Stimulated activated CD4-positive, alpha-beta T cell treated with anti-CD3 and anti-CD28 coated beads, Interleukin-1b, Interleukin-23, amount 100 ng/mL, for 4 hours (primary cell): ENCODE data around the gene GPR157.

Source experiments
- DNase-seq, 2 donors: peaks; one replicate each; pipeline ENCODE4 v3.0.0-alpha.2; 2020; ENCODE audit warnings: low read depth in 2 of 2

Gene GPR157

DNA sequence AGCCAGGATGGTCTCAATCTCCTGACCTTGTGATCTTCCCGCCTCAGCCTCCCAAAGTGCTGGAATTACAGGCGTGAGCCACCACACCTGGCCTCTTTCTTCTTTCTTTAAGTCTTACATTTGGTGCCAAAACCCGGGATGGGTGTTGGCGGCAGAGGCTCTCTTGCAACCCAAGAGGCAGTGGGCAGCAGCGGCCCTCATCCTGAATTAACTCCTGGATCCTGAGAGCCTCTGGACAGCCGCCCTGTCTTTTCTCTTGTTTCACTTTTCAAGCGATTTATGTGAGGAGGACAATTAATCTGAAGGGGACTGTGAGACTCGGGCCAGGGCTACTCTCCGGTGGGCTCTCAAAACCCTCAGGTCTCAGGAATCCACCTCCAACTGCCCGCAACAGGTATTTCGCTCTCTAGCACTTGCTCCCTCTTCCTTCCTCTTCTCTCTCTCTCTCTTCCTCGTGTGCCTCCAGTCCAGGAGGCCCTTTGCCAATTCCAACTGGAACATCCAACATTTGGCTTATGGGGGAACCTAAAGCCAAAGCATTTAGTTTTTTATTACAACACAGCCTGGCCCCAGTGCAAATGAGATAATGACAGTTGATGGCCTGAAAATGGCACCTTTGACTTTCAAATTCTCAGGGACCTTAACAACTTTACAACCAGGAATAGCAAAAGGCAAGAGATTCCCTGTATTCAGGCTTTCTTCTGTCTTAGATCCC, 41.3 kb downstream of the GPR157 start:
- no peak for DNase-seq

DNA sequence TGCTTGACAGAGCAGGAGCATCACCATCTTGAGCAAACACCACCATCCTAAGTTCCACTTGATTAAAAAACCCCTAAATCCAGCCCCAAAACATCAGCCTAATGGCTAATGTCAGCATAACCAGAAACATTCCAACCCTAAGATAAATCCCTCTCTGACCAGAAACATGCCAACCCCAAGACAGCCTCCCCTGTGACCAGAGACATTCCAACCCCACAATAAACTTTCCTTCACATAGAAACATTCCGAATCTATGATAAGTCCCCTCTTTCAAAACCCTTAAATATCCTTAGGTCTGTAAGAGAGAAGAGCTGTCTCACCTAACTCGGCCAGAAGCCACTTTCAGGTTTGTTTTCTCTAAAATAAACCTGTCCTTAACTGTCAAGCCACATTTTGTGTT, 42.1 kb downstream of the GPR157 start:
- no peak for DNase-seq

DNA sequence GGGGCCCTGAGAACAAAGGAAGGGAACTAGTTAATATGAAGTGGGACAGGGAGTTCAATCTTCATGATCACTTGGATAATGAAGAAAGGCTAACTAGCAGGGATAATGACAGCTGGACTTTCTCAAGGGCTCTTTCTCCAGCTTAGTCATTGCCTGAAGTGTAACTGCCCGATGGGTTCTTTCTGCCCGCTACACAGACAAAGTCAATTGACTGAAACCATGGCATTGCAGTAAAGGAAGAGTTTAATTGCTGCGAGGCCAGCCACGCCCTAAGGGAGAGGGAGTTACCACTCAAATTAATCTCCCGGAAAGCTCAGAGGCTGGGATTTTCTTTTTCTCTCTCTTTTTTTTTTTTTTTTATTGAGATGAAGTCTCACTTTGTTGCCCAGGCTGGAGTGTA, 42.9 kb downstream of the GPR157 start:
- DNase-seq: no peak

DNA sequence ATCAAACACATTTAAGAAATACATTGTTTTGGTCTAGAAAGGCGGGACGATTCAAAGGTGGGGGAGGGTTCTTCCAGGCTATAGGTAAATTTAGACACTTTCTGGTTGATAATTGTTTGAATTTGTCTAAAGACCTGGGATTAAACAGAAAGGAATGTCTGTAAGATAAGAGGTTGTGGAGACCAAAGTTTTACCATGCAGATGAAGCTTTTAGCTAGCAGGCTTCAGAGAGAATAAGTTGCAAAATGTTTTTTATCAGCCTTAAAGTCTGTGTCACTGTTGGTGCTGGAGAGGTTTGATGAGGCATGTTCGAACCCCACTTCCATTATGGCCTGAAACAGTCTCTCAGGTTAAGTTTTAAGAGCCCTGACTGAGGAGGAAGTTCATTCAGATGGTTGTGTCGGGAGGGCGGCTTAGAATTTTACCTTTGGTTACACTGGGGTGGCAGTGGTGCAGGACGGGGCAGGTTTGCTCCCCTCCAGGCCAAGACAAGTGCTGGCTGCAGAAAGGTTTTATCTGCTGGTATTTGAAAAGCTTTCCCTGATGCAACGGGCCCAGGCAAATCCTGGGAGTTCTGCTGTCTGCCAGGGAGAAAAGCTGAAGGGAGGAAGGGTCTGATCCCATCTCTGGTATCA, 43.5 kb downstream of the GPR157 start:
- no peak for DNase-seq

DNA sequence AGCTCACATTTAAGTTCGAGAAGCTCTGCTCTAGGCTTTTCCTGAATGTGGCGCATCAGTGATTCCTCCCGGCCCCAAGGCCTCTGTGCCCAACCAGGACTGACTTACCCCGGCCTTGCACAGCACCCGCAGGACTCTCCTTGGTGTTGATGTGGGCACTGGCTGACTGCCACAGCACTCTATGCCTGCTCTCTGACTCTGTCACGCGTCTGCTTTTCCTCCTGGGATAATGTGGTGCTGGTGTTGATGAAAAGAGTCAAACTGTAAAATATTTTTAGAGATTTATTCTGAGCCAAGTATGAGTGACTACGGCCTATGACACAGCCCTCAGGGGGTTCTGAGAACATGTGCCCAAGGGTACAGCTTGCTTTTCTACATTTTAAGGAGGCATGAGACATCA, 44.0 kb downstream of the GPR157 start:
- no peak for DNase-seq

DNA sequence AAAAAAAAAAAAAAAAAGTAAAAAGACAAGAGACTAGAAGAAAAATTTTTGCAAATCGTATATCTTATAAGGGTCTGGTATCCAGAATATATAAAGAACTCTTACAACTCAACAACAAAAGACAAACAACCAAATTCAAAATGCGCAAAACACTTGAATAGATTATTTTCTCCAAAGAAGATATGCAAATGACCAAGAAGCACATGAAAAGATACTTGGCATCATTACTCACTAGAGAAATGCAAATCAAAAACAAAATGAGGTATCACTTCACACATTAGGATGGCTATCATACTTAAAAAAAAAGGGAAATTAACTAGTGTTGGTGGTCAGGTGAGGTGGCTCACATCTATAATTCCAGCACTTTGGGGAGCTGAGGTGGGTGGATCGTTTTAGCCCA, 47.4 kb downstream of the GPR157 start:
- DNase-seq: no peak

DNA sequence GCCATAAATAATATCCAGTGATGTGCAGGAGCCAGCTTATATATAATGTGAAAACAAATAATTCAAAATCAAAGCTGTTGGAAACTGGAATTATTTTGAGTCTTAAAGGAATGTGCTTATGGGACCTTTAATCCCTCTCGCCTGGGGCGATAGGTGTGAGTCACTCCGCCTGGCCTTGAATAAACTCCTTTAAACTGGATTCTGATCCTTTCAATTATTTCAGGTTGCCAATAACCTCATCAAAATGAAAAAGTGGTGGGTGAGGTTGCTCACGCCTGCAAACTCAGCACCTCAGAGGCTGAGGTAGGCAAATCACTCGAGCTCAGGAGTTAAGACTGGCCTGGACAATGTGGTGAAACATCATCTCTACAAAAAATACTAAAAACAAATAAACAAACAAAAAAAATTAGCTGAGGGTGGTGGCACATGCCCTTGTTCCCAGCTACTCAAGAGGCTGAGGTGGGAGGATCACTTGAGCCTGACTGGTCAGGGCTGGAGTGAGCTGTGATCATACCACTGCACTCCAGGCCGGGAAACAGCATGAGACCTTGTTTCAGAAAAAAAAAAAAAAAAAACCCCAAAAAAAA, 48.1 kb downstream of the GPR157 start:
- DNase-seq: no peak

DNA sequence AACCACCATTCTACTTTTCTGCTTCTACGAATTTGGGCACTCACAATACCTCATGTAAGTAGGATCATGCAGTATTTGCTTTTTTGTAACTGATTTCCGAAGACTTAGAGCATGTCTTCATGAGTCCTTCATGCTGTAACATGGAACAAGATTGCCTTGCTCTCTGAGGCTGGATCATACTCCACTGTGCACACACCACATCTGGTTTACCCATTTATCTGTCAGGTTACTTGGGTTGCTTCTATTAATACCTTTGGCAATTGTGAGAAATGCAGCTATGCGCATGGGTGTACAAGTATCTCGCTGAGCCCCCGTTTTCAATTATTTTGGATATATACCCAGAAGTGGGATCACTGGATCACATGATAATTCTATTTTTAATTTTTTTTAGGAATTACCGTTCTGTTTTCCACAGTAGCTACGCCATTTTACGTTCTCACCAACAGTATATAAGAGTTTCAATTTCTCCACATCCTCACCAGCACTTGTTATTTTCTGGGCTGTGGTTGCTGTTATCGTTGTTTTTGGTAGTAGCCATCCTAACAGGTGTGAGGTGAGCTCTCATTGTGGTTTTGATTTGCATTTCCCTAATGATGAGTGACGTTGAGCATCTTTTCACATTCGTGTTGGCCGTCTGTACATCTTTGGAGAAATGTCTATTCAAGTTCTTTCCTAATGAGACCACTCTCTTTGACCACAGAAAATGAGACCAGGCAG, 48.8 kb downstream of the GPR157 start:
- DNase-seq: no peak

DNA sequence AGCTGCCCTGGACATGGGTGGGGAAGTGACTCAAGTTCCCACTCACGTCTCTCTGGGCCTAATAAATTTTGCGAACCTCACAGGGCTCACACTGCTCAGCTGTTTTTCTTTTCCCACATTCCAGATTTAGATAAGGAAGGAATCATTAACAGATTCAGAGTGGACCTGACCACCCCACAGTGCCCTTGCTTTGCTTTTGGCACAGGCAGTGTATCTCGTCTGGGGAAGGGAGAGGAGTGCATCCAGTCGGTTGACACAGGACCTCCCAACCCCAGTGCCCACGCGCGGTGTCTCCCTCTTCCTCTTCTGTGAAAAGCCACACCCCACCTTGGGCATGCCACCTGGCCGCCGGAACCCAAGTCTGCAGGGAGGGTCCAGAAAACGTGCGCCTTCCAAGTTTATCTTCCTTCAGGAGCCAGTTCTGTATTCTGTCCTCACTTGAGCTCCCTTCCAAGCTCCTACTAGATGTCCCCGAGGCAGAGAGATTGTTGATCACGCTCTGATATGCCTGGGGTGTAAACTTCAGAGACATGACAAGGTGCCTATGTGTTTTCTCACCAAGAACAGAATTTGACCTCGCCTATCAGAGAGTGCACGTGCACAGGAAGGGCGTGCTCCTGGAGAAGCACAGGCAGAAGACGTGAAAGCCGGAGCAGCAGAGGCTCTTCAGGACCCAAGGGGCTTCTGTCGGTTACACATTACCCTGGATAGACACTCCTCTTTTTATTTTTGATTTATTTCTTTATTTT, 50.0 kb downstream of the GPR157 start:
- DNase-seq: no peak

DNA sequence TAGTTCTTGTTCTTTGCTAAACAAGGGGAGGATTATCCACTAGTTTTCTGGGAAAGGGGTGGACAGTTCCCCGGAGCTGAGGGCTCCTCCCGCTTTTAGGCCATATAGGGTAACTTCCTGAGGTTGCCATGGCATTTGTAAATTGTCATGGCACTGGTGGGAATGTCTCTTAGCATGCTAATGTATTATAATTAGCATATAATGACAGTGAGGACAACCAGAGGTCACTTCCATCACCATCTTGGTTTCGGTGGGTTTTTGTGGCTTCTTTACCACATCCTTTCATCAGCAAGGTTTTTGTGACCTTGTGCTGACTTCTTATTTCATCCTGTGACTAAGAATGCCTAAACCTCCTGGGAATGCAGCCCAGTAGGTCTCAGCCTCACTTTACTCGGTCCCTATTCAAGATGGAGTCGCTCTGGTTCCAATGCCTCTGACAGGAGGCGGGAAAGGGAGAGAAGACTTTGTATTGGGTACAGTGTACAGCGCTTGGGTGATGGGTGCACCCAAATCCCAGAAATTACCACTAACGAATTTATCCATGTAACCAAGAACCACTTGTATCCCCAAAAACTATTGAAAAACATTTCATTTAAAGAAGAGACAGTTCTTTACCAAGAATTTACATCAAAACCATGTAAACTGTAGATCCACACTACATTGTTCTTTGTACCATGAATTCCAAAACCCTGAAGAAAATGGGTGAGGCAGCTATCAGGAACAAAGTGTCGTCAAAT, 50.7 kb downstream of the GPR157 start:
- DNase-seq: no peak

DNA sequence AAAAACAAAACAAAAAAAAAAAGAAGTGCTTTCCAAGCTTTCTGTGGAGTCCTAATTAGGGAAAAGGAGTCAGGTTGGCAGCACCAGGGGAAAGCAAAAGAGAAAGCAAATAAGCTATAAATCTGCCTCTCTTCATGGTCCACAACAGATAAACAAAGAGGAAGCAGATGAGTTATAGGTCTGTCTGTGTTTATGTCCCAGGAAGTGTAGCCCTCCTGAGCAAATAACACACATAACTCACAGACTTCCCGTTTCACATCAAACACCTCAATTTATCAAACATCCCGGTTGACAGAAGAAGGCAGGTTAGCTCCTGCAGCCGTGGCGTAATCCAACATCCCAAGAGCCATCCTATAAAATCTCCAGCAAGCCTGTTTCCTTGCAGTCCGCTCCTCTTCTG, 53.9 kb downstream of the GPR157 start:
- no peak for DNase-seq

DNA sequence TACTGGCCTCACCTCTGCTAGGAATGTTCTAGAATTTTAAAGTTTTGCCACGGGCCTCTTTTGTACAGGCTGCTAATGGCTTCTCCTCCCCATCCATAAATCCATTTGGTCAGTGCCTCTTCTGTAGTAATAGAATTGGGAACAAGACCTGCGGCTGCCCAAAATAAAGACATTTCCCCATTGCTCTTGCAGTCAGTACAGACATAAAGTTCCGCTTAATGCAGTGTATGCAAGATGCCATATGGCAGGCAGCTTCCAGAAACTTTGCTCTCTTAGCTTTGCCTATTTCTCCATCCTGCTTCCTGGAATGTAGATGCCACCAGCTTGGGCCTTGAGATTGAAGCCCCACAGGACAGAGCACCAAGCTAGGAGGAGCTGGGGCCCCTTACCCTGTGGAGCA, 55.8 kb downstream of the GPR157 start:
- no peak for DNase-seq

DNA sequence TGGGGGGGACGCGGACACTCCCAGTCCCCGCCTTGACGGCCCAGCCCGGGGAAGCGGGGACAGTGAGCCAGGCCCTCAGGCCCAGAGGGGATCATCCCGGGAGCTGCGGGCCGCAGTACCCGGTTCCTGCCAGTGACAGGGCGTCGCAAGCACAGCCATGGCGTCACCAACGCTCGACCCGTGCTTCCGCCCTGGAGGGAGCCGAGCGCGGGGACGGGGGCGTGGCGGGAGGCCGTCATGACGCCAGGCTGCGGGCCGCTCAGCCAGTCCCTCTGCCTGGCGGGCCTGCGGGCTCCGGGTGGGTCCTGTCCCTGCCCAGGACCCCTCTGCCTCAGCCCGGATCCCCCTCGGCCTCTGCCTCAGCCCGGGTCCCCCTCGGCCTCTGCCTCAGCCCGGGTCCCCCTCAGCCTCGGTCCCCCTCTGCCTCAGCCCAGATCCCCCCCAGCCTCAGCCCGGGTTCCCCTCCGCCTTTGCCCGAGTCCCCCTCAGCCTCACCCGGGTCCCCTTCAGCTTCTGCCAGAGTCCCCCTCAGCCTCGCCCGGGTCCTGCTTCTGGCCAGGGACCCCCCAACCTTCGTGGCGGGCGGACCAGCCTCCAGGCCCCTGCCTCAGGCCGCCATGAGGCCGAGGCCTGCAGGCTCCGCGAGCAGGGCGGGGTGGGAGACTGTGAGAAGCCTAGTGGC, 57.2 kb downstream of the GPR157 start:
- no peak for DNase-seq

DNA sequence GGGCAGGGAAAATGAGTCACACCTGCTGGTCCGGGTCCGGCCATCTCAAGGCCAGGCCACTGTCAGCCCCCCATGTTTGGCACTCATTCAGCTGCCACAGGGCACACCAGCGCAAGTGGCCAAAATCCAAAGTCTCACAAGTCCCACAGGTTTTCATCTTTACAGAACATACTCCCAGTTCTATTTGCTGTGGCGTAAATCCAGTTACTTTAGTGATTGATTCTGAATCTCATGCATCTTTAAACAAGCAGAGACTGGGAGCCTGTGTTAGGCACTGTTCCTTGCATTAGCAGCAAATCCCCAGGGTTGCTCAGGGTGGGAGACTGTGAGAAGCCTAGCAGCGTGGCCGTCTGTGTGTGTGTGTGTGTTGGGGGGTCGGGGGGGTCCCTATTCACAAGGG, 58.4 kb downstream of the GPR157 start:
- DNase-seq: no peak

DNA sequence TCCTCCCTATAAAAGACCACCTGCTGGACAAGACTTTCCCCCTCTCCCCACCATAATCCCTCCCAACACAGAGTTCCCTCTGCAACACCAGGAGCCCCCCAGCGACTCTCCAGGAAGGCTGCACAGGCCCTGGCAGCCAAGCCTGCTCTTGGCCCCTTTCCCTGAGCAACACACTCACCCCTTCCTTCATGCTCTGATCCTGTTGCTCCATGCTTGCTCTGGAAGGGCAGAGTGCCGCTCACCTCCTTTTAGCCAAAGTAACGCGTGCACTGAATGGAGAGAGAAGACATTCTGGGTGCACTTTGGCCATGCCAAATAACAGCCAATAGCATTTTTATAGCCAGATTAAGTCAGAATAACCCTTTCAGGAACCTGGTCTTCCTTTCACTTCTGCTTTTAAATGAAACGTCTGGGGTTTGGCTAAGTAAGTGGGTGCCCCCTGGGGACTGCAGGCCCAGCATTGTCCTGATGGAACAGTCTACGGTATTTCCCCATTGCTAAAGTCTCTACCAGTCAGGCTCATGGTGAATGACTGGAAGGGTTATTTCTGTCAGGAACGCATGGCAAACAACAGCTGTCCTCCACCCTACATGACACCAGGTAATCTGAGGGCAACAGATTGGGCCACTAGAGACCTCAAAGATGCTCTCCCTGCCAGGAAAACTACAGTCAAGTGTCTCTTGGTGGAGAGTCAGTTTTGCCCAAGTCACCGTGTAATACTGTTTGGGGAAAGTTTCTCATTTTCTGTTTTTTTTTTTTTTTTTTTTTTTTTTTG, 59.4 kb downstream of the GPR157 start, which contains the start of gene SLC2A5:
SLC2A5 (minus strand) TSS at position 310 of the 775 bp plus-strand sequence; CDS start at position 211, 99 bp downstream.
- no peak for DNase-seq

DNA sequence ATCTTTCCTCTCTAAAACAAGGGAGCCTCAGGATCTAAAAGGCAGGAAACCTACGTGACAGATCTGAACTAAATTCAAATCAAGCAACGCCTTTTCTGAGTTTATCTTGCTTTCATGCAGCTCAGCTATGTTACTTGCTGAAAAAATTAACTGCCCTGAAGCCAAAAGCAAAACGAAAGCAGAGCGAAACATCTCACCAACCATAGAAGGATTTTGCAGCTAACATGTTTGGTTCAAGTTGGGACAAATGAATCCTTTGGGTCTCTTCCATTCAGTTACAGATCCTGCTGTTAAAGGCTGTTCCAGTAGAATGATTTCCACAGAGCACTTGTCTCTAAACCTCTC, 59.9 kb downstream of the GPR157 start:
- no peak for DNase-seq

DNA sequence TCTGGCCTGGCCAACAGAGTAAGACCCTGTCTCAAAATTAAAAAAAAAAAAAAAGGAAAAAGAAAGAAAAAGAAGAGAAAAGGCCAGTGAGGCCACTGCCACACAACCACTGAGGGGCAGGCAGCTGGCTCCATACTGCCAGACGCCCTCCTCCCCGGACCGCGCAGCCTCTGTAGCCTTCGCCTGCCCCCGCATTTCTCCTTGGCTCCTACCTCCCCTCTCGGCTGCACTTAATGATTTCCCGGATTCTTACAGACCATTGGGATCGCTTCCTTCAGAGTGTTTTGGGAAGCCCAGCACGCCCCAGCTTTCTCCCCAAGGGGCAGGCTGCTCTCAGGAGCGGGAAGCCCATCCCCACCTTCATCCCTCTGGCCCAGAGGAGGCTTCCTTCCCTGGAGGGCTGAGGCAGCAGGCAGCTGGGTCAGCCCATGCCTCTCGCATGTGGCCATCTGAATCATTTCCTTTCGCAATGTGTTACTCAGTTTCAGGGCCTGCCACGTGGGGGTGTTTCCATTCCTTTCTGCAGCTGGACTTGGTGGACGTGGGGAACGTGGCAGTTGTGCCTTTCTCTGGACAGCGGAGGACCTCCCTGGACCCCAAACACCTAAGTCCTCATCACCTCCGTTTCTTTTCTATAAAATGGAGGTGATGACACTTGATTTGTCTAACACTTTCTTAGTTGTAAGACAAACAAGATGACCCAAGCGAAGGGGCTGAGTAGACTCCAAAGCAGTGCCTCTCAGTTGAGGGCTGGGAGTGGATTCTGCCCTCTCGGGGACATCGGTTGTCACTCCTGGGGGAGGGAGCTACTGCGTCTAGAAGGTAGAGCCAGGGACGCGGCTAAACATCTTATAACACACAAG, 61.7 kb downstream of the GPR157 start:
- DNase-seq: no peak

DNA sequence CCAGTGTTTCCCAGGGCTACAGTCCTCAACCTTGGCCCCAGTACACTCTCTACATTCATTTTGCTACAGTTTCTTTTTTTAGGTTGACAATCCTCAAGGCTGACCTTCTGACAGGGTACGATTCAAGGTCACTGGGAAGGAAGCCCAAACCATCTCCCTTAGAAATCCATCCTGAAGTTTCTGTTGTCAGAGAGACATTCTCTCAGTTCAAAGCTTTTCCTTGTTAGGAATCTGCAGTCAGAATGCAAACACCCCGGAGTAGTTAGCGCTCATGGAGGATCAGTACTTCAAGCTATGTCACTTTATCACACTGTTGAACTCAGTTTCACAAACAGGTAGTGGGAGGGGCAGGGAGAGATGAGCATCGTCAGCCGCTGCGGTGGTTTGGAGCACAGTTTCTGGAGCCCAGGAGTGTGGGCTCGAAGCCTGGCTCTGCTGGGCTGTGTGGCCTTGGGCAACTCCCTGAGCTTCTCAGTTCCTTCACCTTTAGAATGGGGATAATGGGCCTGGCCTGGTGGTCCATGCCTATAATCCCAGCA, 63.6 kb downstream of the GPR157 start:
- DNase-seq: no peak

DNA sequence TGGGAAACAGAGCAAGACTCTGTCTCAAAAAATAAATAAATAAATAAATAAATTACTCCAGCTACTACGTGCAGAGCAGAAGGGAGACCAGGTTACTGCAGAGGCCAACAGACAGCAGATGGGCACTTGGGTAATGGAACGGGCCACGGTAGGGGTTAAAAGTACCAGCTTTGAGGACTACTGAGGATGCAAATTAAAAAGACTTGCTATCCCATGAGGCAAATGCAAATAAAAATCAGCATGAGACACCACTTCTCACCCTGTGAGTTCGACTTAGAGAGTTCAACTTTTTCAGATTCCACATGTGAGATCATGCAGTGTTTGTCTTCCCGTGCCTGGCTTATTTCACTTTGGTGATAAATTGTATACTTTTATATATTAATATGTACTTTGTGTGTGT, 66.1 kb downstream of the GPR157 start:
- no peak for DNase-seq
